ENCODE results near the gene CUL4B.
A peak's percentile ranks its signal among the peaks of the same experiment; 100 is the strongest.
"Not testable (repeated sequence)": the region's sequence is repeated elsewhere in the genome, so short reads cannot be mapped to it uniquely, and the experiment has no call there.

Gene CUL4B

GRCh38 chrX:120517936-120518335 is 42.8 kb downstream of the CUL4B start:
- no peak for DNase-seq

DNA sequence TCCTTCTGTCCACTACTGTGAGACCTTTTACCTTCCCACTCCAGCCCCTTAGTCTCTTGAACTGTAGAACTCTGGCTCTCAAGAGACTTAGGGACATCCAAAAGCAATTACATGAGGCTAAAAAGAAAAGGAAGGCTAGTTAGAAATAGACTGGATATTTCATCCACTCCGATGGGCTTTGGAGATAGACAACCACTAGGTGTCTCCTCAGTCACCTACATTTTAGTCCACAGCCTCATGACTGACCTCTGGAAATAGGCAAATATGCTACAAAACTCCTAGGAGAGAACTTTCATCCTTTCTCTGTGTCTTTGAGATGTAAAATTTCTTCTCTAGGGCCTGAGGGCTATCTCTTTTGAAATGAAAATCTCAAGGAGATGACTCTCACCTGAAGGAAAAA is 46.5 kb downstream of the CUL4B start:
- no peak for DNase-seq

DNA sequence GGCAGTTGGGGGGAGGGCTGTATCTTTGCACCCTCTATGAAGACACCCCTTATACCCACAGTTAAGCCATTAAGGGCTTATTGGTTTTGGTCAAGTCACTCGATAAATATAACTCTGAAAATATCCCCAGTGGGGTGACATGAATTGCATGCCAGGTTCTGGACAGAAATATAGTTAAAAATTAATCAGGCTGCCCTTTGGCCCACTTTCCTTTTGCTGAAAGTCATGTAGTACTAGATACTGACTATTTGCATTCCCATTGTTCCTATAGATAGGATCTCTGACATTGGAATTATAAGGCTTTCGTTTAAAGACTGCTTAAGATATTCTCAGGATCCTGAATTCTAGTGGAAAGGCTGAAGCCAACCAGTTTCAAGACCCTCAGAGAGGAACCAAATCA is 48.1 kb downstream of the CUL4B start:
- DNase-seq, result no peak

GRCh38 chrX:120512222-120512621 is 48.5 kb downstream of the CUL4B start:
- no peak for DNase-seq

GRCh38 chrX:120504569-120504968 is 56.2 kb downstream of the CUL4B start:
- DNase-seq, result no peak

- DNase-seq, result no peak
Observed at GRCh38 chrX:120499301-120500072, 61.3 kb downstream of the CUL4B start.

DNA sequence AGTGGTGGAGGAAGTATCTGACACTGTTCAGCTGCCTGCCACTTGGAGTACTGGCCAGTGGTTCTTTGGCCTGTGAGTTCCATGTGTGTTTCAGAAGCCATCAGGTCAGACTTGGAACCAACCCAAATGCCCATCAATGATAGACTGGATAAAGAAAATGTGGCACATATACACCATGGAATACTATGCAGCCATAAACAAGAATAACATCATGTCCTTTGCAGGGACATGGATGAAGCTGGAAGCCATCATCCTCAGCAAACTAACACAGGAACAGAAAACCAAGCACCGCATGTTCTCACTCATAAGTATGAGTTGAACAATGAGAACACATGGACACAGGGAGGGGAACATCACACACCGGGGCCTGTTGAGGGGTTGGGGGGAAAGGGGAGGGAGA is 70.6 kb downstream of the CUL4B start:
- not testable (repeated sequence) for DNase-seq

DNA sequence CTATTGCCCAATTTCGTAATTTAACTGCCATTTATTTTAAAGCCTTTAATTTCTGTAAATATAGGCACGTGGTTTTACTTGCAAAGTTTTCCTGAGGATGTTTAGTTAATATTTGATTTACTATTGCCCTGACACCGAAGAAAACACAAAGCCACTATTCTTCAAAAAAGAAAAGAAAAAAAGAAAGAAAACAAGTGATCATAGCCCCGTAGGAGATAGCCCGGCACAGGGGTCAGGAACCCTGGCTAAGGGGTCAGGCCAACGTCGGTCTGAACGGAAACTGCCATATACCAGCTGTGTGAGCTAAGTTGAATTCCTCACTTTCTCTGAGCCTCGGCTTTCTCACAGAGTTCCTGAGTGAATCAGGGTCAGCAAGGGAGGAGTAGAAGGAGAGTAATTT is 74.0 kb downstream of the CUL4B start:
- DNase-seq, result no peak

- peak; percentile 69 for DNase-seq
Observed at GRCh38 chrX:120485638-120486520, 74.9 kb downstream of the CUL4B start.

GRCh38 chrX:120485315-120485637 is 75.5 kb downstream of the CUL4B start:
- no peak for DNase-seq

- DNase-seq, result no peak
Observed at GRCh38 chrX:120477453-120477852, 83.3 kb downstream of the CUL4B start.

DNA sequence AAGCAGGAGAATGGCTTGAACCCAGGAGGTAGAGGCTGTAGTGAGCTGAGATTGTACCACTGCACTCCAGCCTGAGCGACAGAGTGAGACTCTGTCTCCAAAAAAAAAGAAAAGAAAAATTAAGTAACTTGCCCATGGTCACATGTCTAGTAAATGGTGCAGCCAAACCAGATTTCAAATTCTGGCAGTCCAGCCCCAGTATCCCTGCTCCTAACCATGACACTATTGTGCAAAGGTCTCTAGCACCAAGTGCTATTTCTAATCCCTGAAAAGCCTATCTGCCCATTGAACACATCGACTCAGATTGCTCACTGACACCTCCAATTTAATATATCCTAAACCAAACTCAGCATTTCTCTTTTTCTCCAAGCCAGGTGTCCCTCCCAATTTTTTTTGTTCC is 84.0 kb downstream of the CUL4B start:
- DNase-seq, result no peak

DNA sequence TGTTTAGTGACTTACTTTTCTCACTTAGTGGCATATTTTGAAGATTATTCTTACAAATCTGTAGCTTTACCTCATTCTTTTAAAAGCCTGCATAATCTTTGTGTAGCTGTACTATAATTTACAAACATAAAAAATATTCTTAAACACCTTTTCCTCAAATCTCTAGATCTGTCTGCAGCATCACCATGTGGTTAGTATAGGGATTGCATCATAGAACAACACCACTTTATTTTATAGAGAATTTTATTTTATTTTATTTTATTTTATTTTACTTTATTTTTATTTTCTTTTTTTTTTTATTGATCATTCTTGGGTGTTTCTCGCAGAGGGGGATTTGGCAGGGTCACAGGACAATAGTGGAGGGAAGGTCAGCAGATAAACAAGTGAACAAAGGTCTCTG is 85.3 kb downstream of the CUL4B start:
- DNase-seq, result not testable (repeated sequence)

Measured in activated CD8-positive, alpha-beta memory T cell treated with anti-CD3 and anti-CD28 coated beads, Interleukin-2, amount 50 U/mL, for 48 hours (primary cell).